ENCODE measurements around the gene TP63.

DNA sequence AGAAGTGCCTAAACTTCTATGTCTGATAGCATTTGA, at the start of gene TP63:
- no peak for TF ChIP-seq POLR2A (IDR thresholded peaks at IDR 0.05; ENCODE audit: low read length)
- no peak for TF ChIP-seq EP300 (IDR thresholded peaks at IDR 0.05)
- TF ChIP-seq RCOR1 (IDR thresholded peaks at IDR 0.05; ENCODE audit: low read depth, low read length), result no peak
- no peak for TF ChIP-seq HOXA7 (CRISPR knock-in tag; IDR thresholded peaks at IDR 0.05)
- no peak for TF ChIP-seq CTCF (IDR thresholded peaks at IDR 0.05)
- TF ChIP-seq EHMT2 (IDR thresholded peaks at IDR 0.05; ENCODE audit: low read depth), result no peak

Measured in A549 (cell line).